Stomach (tissue), 4 donors: ENCODE results near the gene IPO11.

Source experiments
- EP300 ChIP-seq: sonication (generic); formaldehyde crosslinking; IDR thresholded peaks from one replicate; pipeline ENCODE4 v1.6.1; 2017; ENCODE audit warnings: antibody characterized with exemption
- TF ChIP-seq, protein P1 (sequence below), 7 experiments: fragments of 450-650 bp in 4 of 7; fragments of 200-600 bp in 3 of 7; sonication (generic) in 3 of 7; IDR thresholded peaks; one replicate each; pipeline ENCODE4 v1.5.1; 2016 to 2019; ENCODE audit warnings: antibody characterized with exemption in 7 of 7, control low read depth in 2 of 7, mild to moderate bottlenecking in 1 of 7

DNA sequence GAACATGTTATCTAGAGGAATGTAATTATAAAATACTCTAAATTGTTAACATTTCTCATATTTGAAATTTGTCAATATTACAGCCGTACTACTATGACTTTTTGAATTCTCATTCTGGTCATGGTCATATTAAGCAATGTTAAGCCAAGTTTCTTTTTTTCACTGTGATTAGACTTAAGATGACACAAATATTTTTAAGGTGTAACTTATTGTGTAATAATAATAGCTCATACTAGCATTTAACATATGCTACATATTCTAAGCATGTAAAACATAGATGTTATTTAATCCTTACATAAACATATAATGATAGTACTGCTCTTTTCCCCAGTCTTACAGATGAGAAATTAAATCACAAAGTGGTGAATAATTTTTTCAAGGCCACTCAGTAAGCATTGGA lies 130.2 kb downstream of the IPO11 start:
- TF ChIP-seq EP300: no peak
- TF ChIP-seq, protein P1, sequence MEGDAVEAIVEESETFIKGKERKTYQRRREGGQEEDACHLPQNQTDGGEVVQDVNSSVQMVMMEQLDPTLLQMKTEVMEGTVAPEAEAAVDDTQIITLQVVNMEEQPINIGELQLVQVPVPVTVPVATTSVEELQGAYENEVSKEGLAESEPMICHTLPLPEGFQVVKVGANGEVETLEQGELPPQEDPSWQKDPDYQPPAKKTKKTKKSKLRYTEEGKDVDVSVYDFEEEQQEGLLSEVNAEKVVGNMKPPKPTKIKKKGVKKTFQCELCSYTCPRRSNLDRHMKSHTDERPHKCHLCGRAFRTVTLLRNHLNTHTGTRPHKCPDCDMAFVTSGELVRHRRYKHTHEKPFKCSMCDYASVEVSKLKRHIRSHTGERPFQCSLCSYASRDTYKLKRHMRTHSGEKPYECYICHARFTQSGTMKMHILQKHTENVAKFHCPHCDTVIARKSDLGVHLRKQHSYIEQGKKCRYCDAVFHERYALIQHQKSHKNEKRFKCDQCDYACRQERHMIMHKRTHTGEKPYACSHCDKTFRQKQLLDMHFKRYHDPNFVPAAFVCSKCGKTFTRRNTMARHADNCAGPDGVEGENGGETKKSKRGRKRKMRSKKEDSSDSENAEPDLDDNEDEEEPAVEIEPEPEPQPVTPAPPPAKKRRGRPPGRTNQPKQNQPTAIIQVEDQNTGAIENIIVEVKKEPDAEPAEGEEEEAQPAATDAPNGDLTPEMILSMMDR (IDR thresholded peaks at IDR 0.05): no peak
